22Rv1 (cell line): Measurements from ENCODE around the gene PTPN3.

Experiments
- ZFX ChIP-seq: fragments of 450-650 bp; IDR thresholded peaks from 2 replicates; pipeline ENCODE4 v1.6.1; 2017; ENCODE audit warnings: antibody characterized with exemption, borderline replicate concordance
- TF ChIP-seq, protein P1 (sequence below): fragments of 450-650 bp; IDR thresholded peaks from 2 replicates; pipeline ENCODE4 v1.5.1; 2017; ENCODE audit warnings: mild to moderate bottlenecking

DNA sequence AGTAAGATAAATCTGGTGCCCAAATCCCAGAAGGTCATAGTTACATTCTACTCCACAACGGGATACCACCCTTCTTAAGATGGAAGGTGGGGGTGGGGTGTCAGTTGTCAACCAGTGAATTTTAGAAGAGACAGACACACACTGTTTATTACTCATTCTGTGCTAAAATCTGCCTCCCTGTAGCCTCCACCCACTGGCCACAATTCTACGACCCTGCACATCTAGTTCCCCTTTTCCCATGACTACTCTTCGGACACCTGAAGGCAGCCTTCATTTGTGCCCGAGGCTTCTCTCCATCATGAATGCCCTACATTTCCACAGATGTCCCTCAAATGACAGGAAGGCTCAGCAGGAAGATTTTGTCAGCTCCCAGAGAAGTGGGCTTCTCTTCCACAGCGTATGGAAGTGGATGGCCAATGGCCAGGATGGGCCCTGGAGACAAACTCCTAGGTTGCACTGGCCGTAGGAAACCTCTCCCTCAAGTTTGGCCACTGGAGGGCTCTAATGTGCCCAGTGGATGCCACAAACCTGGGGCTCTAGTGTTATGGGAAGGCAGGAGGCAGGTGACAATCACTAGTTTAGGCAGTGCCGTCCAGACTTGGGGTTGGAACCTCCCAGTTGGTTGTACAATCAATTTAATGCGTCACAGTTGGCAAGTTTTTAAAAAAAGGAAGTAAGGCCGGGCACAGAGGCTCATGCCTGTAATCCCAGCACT lies 46.6 kb downstream of the PTPN3 start:
- TF ChIP-seq, protein P1, sequence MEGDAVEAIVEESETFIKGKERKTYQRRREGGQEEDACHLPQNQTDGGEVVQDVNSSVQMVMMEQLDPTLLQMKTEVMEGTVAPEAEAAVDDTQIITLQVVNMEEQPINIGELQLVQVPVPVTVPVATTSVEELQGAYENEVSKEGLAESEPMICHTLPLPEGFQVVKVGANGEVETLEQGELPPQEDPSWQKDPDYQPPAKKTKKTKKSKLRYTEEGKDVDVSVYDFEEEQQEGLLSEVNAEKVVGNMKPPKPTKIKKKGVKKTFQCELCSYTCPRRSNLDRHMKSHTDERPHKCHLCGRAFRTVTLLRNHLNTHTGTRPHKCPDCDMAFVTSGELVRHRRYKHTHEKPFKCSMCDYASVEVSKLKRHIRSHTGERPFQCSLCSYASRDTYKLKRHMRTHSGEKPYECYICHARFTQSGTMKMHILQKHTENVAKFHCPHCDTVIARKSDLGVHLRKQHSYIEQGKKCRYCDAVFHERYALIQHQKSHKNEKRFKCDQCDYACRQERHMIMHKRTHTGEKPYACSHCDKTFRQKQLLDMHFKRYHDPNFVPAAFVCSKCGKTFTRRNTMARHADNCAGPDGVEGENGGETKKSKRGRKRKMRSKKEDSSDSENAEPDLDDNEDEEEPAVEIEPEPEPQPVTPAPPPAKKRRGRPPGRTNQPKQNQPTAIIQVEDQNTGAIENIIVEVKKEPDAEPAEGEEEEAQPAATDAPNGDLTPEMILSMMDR: peak; percentile 22; the same call in 1 of the 2 replicates
- TF ChIP-seq ZFX: no peak
